NCI-H345 (cell line): Measurements from ENCODE around the gene ZNF33B.
"Not testable (repeated sequence)": the region's sequence is repeated elsewhere in the genome, so short reads cannot be mapped to it uniquely, and the experiment has no call there.

Experiments used
- DNase-seq: peaks from one replicate; lab custom pipeline; 2025; lab: John Stamatoyannopoulos, UW

The ZNF33B gene

DNA sequence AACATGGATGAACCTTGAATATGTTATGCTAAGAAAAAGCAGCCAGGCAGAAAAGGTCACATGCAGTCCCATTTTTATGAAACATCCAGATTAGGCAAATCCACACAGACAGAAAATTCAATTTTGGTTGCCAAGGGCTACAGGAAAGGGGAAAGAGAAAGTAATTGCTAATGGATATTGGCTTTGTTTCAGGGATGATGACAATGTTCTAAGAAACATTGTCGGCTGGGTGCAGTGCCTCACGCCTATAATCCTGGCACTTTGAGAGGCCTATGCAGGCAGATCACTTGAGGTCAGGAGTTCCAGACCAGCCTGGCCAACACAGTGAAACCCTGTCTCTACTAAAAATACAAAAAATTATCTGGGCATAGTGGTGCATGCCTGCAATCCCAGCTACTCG lies 23.0 kb downstream of the ZNF33B start:
- DNase-seq = no peak

DNA sequence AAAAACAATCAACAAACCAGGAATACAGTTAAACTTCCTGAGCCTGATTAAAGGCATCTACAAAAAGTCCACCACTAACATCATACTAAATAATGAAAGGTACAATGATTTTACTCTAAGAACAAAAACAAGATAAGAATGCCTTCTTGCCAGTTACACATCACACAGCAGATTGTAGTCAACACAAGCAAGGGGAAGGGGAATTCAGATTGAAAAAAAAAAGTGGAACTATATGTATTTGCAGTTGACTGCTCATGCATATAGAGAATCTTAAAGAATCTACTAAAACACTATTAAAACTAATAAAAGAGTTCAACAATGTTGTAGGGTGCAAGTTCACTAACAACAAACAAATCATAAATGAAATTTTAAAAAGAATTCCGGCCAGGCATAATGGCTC lies 28.5 kb downstream of the ZNF33B start:
- no peak for DNase-seq

- DNase-seq = no peak
Observed at GRCh38 chr10:42598249-42598873, 40.0 kb downstream of the ZNF33B start.

- no peak for DNase-seq
Observed at GRCh38 chr10:42596196-42596595, 42.2 kb downstream of the ZNF33B start.

GRCh38 chr10:42594246-42594650 lies 44.1 kb downstream of the ZNF33B start:
- no peak for DNase-seq

DNA sequence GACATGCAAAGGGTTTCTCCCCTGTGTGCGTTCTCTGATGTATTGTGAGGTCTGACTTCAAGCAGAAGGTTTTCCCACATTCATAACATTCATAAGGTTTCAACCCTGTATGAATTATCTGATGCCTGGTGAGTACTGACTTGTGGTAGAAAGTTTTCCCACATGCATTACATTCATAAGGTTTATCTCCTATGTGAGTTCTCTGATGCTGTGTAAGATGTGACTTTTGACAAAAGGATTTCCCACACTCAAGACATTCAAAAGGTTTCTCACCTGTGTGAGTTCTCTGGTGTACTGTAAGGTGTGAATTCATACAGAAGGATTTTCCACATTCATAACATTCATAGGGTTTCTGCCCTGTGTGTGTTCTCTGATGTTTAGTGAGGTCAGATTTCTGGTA lies 45.1 kb downstream of the ZNF33B start:
- DNase-seq = no peak

GRCh38 chr10:42583828-42584227 lies 54.5 kb downstream of the ZNF33B start:
- DNase-seq = no peak

DNA sequence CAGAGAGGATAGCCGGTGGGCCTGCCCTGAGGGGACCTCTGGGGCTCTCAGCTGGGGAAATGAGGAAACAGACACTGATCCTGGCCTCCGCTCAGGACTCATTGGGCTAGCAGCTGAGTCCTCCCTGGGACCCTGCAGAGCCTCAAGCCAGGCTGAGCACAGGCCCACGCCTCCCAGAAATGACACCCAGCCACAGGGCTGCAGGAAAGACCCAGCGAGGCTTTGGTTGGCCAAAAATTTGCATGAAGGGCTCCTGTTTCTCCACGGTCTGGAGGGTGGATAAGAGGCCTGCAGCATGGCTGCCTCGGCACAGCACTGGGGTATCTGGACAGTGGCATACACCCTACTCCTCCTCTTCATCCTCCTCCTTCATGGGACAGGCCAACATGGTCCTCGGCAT lies 60.4 kb downstream of the ZNF33B start:
- DNase-seq = no peak

GRCh38 chr10:42576338-42576737 lies 62.0 kb downstream of the ZNF33B start:
- no peak for DNase-seq

- no peak for DNase-seq
Observed at GRCh38 chr10:42574336-42574735, 64.0 kb downstream of the ZNF33B start.

DNA sequence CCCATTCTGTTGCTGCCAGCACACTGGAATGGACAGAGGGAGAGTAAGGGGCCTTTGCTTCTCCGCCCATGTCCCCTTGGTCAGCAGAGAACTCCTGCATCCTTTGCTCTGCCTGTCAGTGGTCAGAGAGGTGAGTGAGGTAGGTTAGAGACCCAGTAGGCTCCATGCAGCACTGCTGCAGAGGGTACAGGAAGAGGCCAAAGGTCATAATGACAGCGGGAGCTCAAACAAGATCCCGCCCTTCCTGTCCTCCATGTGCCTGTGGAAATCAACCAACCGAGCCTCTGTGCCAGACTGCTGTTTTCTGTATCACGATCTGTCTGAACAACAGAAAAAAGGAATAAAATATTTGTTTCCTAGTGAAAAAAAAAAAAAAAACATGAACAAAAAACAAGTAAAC lies 81.4 kb downstream of the ZNF33B start:
- no peak for DNase-seq

- DNase-seq = not testable (repeated sequence)
Observed at GRCh38 chr10:42553576-42553975, 84.8 kb downstream of the ZNF33B start.

DNA sequence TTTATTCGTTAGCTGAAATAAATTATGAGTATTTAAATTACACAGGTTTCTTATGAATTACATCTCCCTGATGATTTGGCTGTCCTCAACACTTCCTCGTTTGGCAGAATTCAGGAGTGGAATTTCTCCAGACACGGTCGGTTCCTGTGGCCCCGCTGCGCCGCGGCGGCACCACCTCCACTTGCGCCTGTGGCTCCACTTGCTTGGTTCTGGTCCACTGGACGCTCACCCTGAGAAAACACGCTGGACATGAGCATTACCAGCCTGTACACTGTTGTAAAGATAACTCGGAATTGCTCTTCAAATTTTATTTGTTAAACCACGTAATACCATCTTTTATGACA lies 85.3 kb downstream of the ZNF33B start:
- DNase-seq = no peak

- DNase-seq = peak; percentile 96
Observed at GRCh38 chr10:42552188-42553063, 85.9 kb downstream of the ZNF33B start.

DNA sequence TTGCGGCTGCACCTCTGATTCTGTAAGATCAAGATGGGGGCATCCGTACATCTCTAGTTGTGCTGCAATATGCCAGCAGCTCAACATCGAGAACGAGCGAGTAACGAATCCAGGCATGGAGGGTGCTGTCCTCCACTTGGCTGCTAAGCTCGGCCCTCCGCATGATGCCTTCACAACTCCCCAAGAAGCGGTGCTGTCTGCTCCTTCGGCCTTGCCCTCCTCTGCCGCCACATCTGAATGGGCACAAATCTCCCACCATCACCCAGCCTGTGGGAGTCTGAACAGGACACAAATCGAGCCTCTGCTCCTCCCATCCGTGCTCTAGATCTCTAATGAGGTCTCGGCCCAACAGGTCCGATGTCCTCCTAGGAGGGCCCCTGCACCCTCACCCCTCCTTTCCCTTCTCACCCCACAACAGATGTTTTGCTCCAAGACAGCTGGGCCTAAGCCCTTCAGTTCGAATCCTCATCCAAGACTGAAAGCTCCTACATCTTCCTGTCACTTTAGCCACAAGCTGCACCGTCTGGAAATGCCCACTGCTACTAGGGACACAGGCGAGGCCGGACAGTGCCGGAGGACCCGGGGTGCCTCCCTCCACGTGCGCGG lies 86.7 kb downstream of the ZNF33B start:
- DNase-seq = no peak

GRCh38 chr10:42549851-42550250 lies 88.5 kb downstream of the ZNF33B start:
- DNase-seq = no peak

DNA sequence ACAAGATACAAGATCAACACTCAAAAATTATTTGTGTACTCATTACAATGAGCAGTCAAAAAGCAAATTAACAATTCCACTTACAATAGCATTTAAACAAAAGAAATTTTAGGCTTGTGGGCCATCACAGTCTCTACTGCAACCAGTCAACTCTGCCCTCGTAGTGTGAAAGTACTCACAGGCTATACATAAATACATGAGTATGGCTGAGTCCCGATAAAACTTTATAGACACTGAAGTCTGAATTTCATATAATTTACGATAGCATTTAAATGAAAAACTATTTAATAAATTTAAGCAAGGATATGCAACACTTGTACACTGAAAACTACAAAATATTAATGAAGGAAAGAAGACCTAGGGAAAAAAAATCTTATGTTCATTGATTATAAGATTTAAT lies 90.1 kb downstream of the ZNF33B start:
- DNase-seq = no peak

- DNase-seq = no peak
Observed at GRCh38 chr10:42544945-42545344, 93.4 kb downstream of the ZNF33B start.

DNA sequence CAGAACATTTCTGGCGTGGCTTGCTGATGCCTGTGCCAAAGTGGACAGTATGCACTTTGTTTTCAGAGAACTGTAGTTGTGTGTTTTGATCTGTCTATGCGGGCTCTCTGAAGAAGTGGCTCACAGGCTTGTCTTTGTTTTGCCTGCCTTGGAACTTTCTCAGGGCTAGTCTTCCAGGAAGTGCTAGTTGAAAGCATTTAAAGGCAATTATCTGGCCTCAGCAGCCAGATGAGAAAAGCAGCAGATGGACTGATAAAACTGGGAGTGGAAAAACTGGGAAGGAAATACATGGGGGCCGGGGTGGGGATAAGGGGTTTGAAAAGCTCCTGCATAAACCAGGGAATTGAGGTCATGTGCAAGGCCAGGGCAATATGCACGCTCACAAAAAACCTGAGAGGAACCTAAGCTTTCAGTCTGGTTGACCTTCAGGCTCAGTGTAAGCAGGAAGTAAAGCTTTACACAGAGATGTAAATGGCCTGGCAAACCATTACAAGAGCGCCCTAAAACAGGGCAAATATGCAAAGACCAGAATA lies 94.5 kb downstream of the ZNF33B start:
- DNase-seq = no peak
